Glomerular visceral epithelial cell (primary cell): ENCODE results near the gene QRFP.

Experiments
- DNase-seq: peaks from one replicate; pipeline ENCODE4 v3.0.0-alpha.2; 2016; ENCODE audit errors: extremely low spot score

Gene QRFP

GRCh38 chr9:130904070-130905044 is 7.7 kb upstream of the QRFP start:
- no peak for DNase-seq

GRCh38 chr9:130903194-130904069 is 6.8 kb upstream of the QRFP start:
- no peak for DNase-seq

DNA sequence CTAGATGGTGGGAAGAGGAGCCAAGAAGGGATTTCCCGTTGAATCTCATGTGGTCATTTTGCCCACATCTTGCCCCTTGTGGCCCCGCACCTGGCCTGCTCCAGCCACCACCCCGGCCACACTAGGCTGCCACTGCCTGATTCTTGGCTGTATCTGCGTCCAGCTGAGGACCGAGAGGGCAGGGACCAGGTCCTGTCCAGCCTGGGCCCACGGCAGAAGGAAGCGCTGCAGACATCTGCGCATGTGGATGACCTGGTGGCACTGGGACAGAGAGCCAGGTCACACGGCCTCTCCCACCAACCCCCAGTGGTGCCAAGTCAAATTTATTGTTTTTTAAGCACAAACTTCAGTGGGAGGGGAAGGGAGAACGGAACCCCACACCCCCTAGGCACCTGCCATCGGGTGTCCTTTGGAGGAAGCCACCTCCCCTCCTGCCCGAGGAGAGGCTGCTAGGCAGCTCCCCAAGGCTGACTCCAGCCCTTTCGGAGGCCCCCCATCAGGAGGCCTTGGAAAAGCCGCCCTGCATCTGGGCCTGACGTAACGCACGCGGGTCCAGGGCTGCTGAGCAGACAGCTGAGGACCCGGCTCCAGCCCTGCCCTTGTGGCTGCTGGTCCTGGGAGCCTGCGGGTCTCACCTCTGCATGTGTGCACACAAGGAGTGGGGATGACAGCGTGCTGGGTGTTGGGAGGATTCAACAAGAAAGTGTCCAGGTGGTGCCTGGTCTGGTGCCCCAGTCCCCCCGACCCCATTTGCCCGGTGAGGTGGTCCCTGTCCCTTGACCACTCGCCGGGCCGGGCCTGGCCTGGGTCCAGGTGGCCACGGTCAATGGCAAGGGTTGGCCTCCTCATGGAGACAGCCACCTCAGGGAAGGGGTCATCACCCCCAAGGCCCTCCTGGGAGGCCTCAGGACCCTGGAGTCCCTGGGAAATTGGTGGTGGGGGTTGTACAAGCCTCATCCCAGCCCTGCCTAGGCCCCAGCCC is 5.9 kb upstream of the QRFP start:
- no peak for DNase-seq

GRCh38 chr9:130901498-130902203 is 5.0 kb upstream of the QRFP start:
- no peak for DNase-seq

- DNase-seq: no peak
Measured at GRCh38 chr9:130900701-130901497, 4.3 kb upstream of the QRFP start.

DNA sequence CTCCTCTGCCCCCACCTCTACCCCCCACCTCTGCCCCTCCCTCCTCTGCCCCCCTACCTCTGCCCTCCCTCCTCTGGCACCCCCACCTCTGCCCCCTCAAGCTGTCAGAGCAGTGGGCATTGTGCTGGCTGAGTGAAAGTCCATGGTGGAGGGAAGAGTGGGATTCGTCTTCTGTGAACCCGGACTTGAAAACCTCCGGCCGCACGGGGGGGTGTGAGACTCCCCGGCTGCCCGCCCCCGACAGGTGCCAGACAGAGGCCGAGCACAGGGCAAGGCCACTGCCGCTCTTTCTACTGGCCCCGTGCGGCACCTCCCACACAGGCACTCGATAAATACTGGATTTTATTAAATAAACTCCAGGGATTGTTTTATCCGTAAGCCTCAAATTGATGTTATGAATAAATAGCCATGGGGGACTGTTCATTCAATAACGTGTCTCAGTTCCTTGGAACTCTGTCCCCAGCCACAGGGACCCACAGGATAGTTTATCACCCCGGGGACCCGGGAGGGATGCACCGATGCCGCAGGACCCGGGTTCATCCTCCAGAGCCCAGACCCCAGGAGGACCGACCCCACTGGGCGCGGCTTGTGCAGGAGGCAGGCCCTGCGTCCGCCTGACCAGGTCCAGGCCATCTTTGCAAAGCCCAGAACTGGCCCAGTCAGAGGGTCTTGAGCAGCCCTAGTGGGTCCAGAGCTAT is 2.6 kb upstream of the QRFP start:
- DNase-seq: no peak

- DNase-seq: no peak
Measured at GRCh38 chr9:130898552-130898852, 1.9 kb upstream of the QRFP start.

GRCh38 chr9:130897848-130898551 is 1.4 kb upstream of the QRFP start:
- DNase-seq: peak; percentile 44

DNA sequence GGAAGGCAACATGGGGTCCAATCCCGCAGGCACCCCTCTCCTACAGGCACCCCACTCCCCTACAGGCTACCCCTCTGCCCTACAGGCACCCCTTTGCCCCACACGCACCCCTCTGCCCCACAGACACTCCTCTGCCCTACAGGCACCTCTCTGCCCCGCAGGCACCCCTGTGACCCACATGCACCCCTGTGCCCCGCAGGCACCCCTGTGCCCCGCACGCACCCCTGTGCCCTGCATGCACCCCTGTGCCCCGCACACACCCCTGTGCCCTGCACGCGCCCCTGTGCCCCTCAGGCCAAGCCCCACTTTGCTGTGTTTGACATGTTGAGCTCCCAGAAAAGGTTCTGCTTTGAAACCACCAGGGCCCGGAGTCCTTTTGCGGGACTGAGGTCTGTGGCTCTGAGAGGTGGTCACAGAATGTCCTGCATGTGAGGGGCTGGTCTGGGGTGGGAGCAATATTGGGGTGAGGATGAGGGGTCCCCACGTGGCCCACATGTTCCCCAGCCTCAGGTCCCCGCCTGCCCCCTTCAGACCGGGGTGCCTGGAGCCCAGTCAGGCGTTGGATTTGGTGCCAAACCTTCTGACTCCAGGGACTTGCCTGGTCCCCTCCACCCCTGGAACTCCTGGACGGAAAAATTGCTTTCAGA is 616 bp upstream of the QRFP start:
- DNase-seq: no peak

- no peak for DNase-seq
Measured at GRCh38 chr9:130895481-130896232, 955 bp downstream of the QRFP start.

DNA sequence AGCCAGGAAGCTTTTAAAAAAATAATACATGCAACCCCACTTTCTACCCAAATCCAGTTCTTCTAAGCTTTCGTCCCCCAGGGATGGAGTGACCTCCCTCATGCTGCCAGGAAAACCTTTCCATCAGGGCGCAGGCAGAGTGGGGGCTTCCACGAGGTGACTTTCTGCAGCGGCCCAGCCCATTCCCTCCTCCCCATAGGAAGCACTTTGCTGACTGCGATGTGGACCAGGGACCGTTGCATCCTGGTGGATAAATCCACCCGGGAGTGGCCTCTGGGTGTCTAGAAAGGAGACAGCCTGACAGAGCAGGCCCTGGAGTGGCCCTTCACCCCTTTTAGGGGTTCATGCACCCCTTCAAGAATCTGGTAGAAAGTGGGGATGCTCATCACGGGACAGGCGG is 1.6 kb downstream of the QRFP start:
- no peak for DNase-seq

DNA sequence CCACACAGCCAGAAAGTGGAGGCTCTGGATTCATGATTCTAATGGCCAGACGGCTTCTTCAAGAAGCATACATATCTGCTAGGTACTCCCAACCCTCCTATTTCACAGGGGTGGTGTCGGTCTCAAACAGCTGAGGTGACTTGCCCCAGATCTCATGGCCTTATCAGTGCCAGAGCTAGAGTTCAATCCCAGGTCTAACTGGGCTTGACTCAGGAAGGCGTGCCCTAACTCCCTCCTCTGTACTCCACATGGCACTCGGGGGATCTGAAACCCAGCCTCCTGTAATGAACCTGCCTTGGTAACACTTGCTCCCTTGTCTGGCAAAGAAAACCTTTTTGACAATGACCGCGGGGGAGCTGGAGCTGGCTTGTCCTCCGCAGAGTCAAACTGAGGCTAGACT is 2.1 kb downstream of the QRFP start:
- no peak for DNase-seq

DNA sequence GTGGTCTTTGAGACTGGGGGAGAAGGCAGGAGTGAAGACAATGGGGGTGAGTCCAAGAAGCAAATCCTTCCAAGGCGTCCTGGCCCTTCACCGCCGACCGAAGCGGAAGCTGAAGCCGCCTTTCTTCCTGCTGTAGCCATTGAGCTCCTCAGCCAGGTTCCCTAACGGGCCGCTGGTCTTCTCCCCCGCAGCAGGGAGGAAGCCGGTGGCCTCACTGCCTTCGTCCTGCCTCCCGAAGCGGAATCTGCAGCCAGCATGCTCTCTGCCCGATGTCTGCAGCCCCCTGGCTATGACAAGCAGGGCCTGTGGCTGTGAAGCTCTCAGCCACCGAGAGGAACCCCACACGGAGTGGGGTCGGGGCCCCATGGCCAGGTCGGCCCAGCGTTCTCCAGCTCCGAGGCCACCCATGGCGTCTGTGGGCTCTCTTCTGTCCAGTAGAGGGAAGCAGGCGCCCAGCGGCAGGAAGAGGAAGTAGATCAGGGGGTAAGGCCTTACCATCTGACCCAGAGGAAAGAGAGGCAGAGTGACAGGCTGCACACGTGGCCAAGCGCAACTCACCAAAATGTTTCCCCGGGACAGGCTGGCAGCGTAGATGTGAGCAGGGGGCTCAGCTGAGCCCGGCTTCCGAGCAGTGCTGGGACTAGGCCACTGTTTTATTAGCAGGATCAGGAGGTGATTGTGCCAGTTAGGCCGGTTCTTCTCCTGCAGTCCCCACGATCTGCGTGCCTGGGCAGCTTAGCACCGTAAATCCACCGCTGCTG is 3.1 kb downstream of the QRFP start:
- DNase-seq: no peak

- no peak for DNase-seq
Measured at GRCh38 chr9:130892477-130893304, 3.9 kb downstream of the QRFP start.

DNA sequence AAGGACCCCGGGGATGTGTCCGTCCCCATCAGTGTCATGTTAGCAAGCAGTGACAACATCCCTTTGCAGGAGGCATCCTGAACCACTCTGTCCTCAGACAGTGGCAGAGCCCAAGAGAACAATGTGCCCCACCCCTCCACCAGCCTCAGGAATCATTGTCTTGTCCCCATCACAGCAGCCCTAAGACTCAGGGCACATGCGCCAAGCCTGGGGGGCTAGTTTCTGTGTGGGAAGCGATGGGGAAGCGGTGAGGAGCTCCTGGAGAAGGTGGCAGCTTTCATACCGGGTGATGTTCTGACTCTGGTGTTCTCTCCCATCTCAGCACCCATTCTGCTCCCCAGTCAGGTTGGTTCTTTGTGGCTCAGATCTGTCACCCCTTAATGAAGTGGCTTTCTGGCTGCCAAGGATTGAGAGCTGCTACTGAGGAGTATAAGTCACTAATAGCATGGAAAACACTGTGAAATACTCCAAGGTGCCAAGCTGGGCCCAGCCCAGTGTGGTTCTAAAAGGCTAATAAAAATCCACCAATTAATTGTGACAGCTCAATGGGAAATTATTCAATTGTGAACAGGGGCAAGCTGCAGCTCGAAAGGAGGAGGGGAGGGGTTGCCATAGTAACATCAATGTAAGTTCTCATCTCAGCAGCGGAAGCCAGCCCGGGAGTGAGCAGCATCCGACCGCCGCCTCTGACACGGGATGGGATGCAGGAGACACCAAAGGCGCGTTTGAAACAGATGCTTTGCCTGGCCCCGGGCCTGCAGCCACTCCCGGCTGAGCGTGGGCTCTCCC is 4.7 kb downstream of the QRFP start:
- no peak for DNase-seq
